Naive thymus-derived CD8-positive, alpha-beta T cell (primary cell): ENCODE data around the gene SYNC. TPM values are rescaled to one million over a fixed set of nuclear protein-coding genes. Genes with fewer than 3 reads are reported as not detected.
A peak's percentile ranks its signal among the peaks of the same experiment; 100 is the strongest.
"Not testable (repeated sequence)": the region's sequence is repeated elsewhere in the genome, so short reads cannot be mapped to it uniquely, and the experiment has no call there.

Source experiments
- ATAC-seq, 2 donors: fragments of 150-1000 bp; cut with Tn5 transposase in 1 of 2; sonication (Bioruptor Pico), chemical (Tn5 transposase) in 1 of 2; 1 replicate in 1 of 2; 2 replicates in 1 of 2; pipeline ENCODE4 v1.10.0; 2021; ENCODE audit warnings: mild to moderate bottlenecking in 2 of 2, moderate library complexity in 2 of 2
- POLR2A ChIA-PET: fragments of 350-600 bp; sonication (Branson Sonifier 250); formaldehyde crosslinking; loops from one replicate; lab custom pipeline; 2021; ENCODE audit warnings: antibody characterized with exemption; lab: Charles Lee
- DNase-seq, 10 donors: peaks; one replicate each; pipeline versions ENCODE4 v3.0.0 to v3.0.0-alpha.2; 2020 to 2022
- H3K27ac Mint-ChIP-seq, 10 donors: one replicate each; pipeline ENCODE4 v1.8.0; 2020 to 2022; ENCODE audit warnings: mild to moderate bottlenecking in 10 of 10, mixed read lengths in 10 of 10, moderate library complexity in 4 of 10, inconsistent platforms in 1 of 10
- H3K27me3 Mint-ChIP-seq, 5 donors: one replicate each; pipeline ENCODE4 v1.8.0; 2021 to 2022; ENCODE audit warnings: mixed read lengths in 5 of 5
- H3K36me3 Mint-ChIP-seq, 3 donors: one replicate each; pipeline ENCODE4 v1.8.0; 2020 to 2022; ENCODE audit warnings: mixed read lengths in 3 of 3, mild to moderate bottlenecking in 2 of 3, inconsistent platforms in 1 of 3
- H3K4me1 Mint-ChIP-seq, 4 donors: one replicate each; pipeline ENCODE4 v1.8.0; 2021 to 2022; ENCODE audit warnings: mixed read lengths in 4 of 4
- H3K4me3 Mint-ChIP-seq, 10 donors: one replicate each; pipeline ENCODE4 v1.8.0; 2020 to 2022; ENCODE audit warnings: mild to moderate bottlenecking in 10 of 10, mixed read lengths in 10 of 10, moderate library complexity in 6 of 10, inconsistent platforms in 1 of 10
- H3K9me3 Mint-ChIP-seq, 9 donors: one replicate each; pipeline ENCODE4 v1.8.0; 2020 to 2022; ENCODE audit warnings: mixed read lengths in 9 of 9, mild to moderate bottlenecking in 3 of 9, inconsistent platforms in 1 of 9, moderate library complexity in 1 of 9
- polyA plus RNA-seq, 3 donors: library from polyadenylated mRNA; unstranded; fragments of 300-500 nt; fragmentation: Illumina TruSeq; gene quantifications; one replicate each; pipeline ENCODE4 v1.2.3, GENCODE V29; 2021
- total RNA-seq, 8 experiments: library from RNA in 2 of 8; stranded (reverse) in 2 of 8; gene quantifications; one replicate each; pipeline ENCODE4 v1.2.3 and lab custom pipeline; 2021 to 2026

The SYNC gene
- total and polyA plus RNA-seq, 5 experiments from 2014 or later = not detected

DNA sequence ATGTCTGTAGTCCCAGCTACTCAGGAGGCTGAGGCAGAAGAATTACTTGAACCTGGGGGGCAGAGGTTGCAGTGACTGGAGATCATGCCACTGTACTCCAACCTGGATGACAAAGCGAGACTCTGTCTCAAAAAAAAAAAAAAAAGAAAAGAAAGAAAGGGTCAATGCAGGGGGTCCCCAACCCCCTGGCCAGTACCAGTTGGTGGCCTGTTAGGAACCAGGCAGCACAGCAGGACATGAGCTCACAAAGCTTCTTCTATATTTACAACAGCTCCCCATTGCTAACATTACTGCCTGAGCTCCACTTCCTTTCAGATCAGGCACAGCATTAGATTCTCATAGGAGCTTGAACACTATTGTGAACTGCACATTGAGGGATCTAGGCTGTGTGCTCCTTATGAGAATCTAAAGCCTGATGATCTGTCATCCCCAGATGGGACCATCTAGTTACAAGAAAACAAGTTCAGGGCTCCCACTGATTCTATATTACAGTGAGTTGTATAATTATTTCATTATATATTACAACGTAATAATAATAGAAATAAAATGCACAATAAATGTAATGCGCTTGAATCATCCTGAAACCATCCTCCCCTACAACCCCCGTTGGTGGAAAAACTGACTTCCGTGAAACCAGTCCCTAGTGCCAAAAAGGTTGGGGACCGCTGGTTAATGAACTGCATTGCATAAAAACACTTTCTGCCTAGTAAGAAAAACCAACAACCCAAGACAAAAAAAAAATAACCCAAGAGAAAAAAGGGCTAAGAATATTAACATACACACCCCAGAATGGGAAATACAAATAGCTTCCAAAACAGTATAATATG is 55.0 kb downstream of the SYNC start:
- POLR2A ChIA-PET = no interaction called here
- peak overlapping the region in 8 of 10 donors; percentile 6 to 97 (median 82) for H3K4me3 Mint-ChIP-seq
- H3K4me1 Mint-ChIP-seq = peaks cover 13 to 53% (median 39%) of the 10 kb centered on the region in 4 donors
- DNase-seq = no peak
- peak overlapping the region in 4 of 10 donors; percentile 21 to 86 (median 58) for H3K27ac Mint-ChIP-seq
- H3K9me3 Mint-ChIP-seq = no peaks in the 10 kb centered on the region
- no peaks in the 10 kb centered on the region for H3K27me3 Mint-ChIP-seq
- peaks cover 0 to 25% (median 6%) of the 10 kb centered on the region in 3 donors for H3K36me3 Mint-ChIP-seq
- no peak for ATAC-seq

DNA sequence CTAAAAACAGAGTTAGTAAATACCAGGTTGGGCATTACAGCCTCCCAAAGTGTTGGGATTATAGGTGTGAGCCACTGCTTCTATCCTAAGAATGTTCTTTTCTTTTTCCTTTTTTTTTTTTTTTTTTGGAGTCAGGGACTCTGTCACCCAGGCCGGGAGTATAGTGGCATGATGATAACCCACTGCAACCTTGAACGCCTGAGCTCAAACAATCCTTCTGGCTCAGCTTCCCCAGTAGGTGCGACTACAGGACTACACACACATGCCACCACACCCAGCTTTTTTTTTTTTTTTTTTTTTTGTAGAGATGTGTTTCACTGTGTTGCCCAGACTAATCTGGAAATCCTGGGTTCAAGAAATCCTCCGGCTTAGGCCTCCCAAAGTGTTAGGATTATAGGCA is 58.1 kb downstream of the SYNC start:
- DNase-seq (no peak), ATAC-seq (no peak)
- no peak overlapping the region for H3K4me3 Mint-ChIP-seq
- no peaks in the 10 kb centered on the region for H3K27me3 Mint-ChIP-seq
- POLR2A ChIA-PET = interaction anchor here (0.6 kb wide), 1 partner anchor 109 kb away, joined by 4 read pairs; no protein-coding TSS in a partner anchor
- no peaks in the 10 kb centered on the region for H3K9me3 Mint-ChIP-seq
- peaks cover 9 to 39% (median 24%) of the 10 kb centered on the region in 4 donors for H3K4me1 Mint-ChIP-seq
- no peak overlapping the region for H3K27ac Mint-ChIP-seq
- peaks cover 0 to 33% (median 4%) of the 10 kb centered on the region in 3 donors for H3K36me3 Mint-ChIP-seq

DNA sequence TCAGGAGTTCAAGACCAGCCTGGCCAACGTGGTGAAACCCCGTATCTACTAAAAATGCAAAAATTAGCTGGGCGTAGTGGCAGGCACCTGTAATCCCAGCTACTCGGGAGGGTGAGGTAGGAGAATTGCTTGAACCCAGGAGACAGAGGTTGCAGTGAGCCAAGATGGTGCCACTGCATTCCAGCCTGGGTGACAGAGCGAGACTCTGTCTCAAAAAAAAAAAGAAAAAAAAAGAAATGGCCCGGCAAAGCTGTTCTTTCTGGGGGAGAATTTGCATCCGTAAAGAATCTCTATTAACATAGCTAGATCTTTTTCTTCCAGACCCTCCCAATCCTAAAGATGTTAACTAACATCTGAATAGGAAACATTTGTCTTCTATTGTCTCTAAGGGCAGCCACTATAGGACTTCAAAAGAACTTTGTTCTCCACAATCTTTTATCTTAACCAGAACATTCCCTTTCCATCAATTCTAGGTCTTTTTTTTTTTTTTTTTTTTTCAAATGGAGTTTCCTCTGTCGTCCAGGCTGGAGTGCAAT is 60.2 kb downstream of the SYNC start:
- H3K9me3 Mint-ChIP-seq, H3K27ac Mint-ChIP-seq, POLR2A ChIA-PET, H3K27me3 Mint-ChIP-seq, H3K4me3 Mint-ChIP-seq, DNase-seq, ATAC-seq: not testable (repeated sequence)
- Mint-ChIP-seq H3K36me3 (peaks cover 0 to 35% (median 5%) of the 10 kb centered on the region in 3 donors), H3K4me1 (peaks cover 2 to 27% (median 11%) of the 10 kb centered on the region in 4 donors)

DNA sequence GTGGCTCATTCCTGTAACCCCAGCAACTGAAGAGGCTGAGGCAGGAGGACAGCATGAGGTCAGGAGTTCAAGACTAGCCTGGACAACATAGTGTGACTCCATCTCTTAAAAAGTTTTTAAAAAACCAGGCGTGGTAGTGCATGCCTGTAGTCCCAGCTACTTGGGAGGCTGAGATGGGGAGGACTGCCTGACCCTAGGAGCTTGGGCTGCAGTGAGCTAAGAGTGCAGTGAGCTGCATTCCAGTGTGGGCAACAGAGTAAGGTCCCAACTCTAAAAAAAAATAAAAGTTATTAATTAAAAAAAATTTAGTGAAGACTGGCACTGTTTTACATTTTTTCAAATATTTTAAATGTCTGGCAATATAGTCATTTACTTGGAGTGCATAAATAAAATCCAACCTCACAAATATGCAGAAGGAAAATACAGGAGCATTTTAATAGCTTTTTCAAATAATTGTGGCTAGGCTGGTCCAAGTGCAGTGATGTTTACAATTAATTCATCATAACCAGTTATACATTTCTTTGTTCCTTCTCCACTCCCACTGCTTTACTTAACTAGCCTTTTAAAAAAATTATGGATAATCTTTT is 63.0 kb downstream of the SYNC start:
- POLR2A ChIA-PET = interaction anchor here (1.5 kb wide), 1 partner anchor 11 kb away, joined by 4 read pairs; the partner anchor contains the start of gene RBBP4
- H3K4me1 Mint-ChIP-seq = peaks cover 14 to 33% (median 15%) of the 10 kb centered on the region in 4 donors
- H3K9me3 Mint-ChIP-seq = no peaks in the 10 kb centered on the region
- H3K27ac Mint-ChIP-seq = peak overlapping the region in 1 of 10 donors; percentile 3
- no peak overlapping the region for H3K4me3 Mint-ChIP-seq
- ATAC-seq = no peak
- no peak for DNase-seq
- no peaks in the 10 kb centered on the region for H3K27me3 Mint-ChIP-seq
- H3K36me3 Mint-ChIP-seq = peaks cover 0 to 53% (median 1%) of the 10 kb centered on the region in 3 donors

DNA sequence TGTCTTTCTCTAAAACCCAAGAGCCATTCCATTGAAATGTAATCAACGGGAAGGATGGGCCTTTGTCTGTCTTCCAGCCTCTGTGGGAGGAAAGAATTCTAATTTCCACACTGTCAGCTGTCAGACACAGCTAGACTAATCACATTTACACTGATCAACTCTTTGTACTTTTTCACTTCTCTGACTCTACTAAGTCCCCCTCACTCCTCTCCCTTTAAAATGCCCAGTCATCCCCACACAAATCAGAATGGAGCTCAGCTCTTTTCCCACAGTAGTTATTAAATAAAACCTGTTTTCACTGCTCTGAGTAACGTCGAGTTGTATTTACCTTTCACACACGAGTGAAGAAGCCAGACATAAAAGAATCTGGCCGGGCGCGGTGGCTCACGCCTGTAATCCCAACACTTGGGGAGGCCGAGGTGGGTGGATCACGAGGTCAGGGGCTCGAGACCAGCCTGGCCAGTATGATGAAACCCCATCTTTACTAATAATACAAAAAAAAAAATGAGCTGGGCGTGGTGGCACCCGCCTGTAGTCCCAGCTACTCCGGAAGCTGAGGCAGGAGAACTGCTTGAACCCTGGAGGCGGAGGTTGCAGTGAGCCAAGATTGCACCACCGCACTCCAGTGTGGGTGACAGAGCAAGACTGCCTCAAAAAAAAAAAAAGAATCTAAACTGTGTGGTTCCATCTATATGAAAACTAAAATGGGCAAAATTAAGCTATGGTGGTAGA is 65.5 kb downstream of the SYNC start:
- no peak overlapping the region for H3K4me3 Mint-ChIP-seq
- peak overlapping the region in 5 of 10 donors; percentile 20 to 48 (median 41) for H3K27ac Mint-ChIP-seq

DNA sequence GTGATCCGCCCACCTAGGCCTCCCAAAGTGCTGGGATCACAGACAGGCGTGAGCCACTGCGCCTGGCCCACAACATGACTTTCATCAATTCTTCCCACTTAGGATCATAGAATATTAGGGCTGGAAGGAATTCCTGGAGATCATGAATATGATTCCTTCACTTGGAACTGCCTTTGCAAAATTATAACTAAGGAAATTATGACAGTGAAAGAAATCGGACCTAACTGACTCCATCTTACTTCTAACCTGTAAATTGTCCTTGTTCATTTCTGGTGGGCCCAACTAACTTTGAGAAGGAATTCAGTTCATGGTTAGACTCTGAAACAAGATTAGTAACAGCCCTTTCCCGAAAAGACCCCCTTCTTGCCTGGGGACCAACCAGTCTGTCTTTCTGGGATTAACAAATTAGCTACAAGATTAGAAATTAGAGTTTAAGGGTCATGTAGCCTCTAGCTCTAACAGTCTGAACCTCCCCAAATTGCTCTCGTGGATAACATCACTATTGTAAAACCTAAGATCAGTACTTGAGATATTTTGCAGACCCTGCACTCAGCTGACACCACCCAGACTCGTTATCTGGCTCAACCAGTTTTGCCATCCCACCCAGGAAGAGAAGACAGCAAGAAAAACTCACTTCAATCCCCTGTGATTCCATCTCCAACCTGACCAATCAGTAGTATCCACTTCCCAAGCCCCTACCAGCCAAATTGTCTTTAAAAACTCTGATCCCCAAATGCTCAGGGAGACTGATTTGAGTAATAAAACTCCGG is 66.9 kb downstream of the SYNC start:
- POLR2A ChIA-PET = no interaction called here
- Mint-ChIP-seq H3K27ac (peak overlapping the region in 1 of 10 donors; percentile 60), H3K4me1 (peaks cover 9 to 25% (median 14%) of the 10 kb centered on the region in 4 donors), H3K27me3 (no peaks in the 10 kb centered on the region), H3K9me3 (no peaks in the 10 kb centered on the region), H3K4me3 (no peak overlapping the region), H3K36me3 (peaks cover 0 to 73% (median 12%) of the 10 kb centered on the region in 3 donors)
- ATAC-seq (no peak), DNase-seq (no peak)

More for the DNA sequence above, 65.5 kb downstream of the SYNC start:
- POLR2A ChIA-PET = interaction anchor here (0.6 to 1.0 kb wide), 3 partner anchors 12 to 490 kb away, joined by 3 to 5 read pairs (median 3); no protein-coding TSS in a partner anchor
- Mint-ChIP-seq H3K36me3 (peaks cover 0 to 66% (median 12%) of the 10 kb centered on the region in 3 donors), H3K9me3 (no peaks in the 10 kb centered on the region), H3K27me3 (no peaks in the 10 kb centered on the region), H3K4me1 (peaks cover 12 to 28% (median 15%) of the 10 kb centered on the region in 4 donors)
- DNase-seq (no peak), ATAC-seq (no peak)

DNA sequence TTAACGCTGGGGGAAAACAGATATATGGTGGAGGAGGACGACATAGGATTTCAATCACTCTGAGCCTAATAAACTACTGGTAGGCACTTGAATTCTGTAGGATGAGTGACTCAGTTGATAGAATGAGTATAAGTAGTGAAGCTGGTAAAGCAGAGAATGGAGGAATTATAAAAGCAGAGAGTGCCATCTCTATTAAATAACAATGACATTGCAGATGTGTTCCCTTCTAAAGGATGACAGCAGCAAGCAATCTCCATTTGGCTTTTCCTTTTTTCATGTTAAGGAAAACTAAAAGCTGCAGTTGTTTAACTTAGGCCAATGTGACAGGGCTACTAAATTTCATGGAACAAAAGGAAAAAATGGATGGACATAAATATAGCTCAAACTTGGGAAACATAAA is 69.7 kb downstream of the SYNC start:
- peak overlapping the region in 1 of 10 donors; percentile 68 for H3K27ac Mint-ChIP-seq
- no peak overlapping the region for H3K4me3 Mint-ChIP-seq
- peaks cover 0 to 86% (median 12%) of the 10 kb centered on the region in 3 donors for H3K36me3 Mint-ChIP-seq
- POLR2A ChIA-PET = no interaction called here
- peaks cover 9 to 22% (median 14%) of the 10 kb centered on the region in 4 donors for H3K4me1 Mint-ChIP-seq
- DNase-seq (no peak), ATAC-seq (no peak)
- H3K27me3 Mint-ChIP-seq = no peaks in the 10 kb centered on the region
- no peaks in the 10 kb centered on the region for H3K9me3 Mint-ChIP-seq

DNA sequence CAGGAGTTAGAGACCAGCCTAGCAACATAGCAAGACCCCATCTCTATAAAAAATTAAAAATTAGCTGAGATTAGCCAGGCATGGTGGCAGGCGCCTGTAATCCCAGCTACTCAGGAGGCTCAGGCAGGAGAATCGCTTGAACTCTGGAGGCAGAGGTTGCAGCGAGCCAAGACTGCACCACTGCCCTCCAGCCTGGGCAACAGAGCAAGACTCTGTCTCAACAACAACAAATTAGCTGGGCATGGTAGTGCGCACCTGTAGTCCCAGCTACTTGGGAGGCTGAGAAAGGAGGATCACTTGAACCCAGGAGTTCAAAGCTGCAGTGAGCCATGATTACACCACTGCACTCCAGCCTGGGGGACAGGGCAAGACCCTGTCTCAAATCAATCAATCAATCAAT is 72.4 kb downstream of the SYNC start:
- DNase-seq, H3K9me3 Mint-ChIP-seq, POLR2A ChIA-PET, H3K27ac Mint-ChIP-seq, H3K27me3 Mint-ChIP-seq, ATAC-seq, H3K4me3 Mint-ChIP-seq: not testable (repeated sequence)
- peaks cover 0 to 82% (median 14%) of the 10 kb centered on the region in 3 donors for H3K36me3 Mint-ChIP-seq
- peaks cover 2 to 13% (median 11%) of the 10 kb centered on the region in 4 donors for H3K4me1 Mint-ChIP-seq

Other genes with a start within 250 kb of the SYNC start
- gene ZBTB8B, start 237.7 kb downstream of the SYNC start, total RNA-seq = not detected
- not detected for gene ZBTB8B, start 237.7 kb downstream of the SYNC start, polyA plus RNA-seq
- not detected for gene ZBTB8A, start 163.3 kb downstream of the SYNC start, total RNA-seq
- gene ZBTB8A, start 163.3 kb downstream of the SYNC start, polyA plus RNA-seq = not detected
- 10 to 100 TPM; 54.3 to 57.2 TPM for gene ZBTB8OS, start 52.2 kb downstream of the SYNC start, total RNA-seq
- 10 to 100 TPM; 53.2 to 65.8 (median 65.6) TPM for gene ZBTB8OS, start 52.2 kb downstream of the SYNC start, polyA plus RNA-seq
- gene RBBP4, start 51.6 kb downstream of the SYNC start, total RNA-seq = 100 to 1,000 TPM; 191 to 193 TPM
- 100 to 1,000 TPM; 226 to 251 (median 231) TPM for gene RBBP4, start 51.6 kb downstream of the SYNC start, polyA plus RNA-seq
- 100 to 1,000 TPM; 181 to 184 TPM for gene YARS1, start 114.6 kb upstream of the SYNC start, total RNA-seq
- gene YARS1, start 114.6 kb upstream of the SYNC start, polyA plus RNA-seq = 10 to 100 TPM; 45.0 to 60.2 (median 45.1) TPM
- 10 to 100 TPM; 47.7 to 50.5 TPM for gene S100PBP, start 114.9 kb upstream of the SYNC start, total RNA-seq
- gene S100PBP, start 114.9 kb upstream of the SYNC start, polyA plus RNA-seq = 1 to 10 TPM; 5.0 to 9.6 (median 6.4) TPM
- gene FNDC5, start 168.1 kb upstream of the SYNC start, total RNA-seq = not detected
- gene FNDC5, start 168.1 kb upstream of the SYNC start, polyA plus RNA-seq = not detected
- not detected for gene HPCA, start 183.7 kb upstream of the SYNC start, total RNA-seq
- gene HPCA, start 183.7 kb upstream of the SYNC start, polyA plus RNA-seq = not detected
- gene TMEM54, start 198.6 kb upstream of the SYNC start, total RNA-seq = not detected
- not detected for gene TMEM54, start 198.6 kb upstream of the SYNC start, polyA plus RNA-seq